ENCODE measurements around the gene TSPAN14. TPM values are rescaled to one million over a fixed set of nuclear protein-coding genes. Genes with fewer than 3 reads are reported as not detected.
"Not testable (repeated sequence)": the region's sequence is repeated elsewhere in the genome, so short reads cannot be mapped to it uniquely, and the experiment has no call there.

Gene TSPAN14
- total and polyA plus RNA-seq, 4 donors = 19.8 to 82.5 (median 55.6) TPM

DNA sequence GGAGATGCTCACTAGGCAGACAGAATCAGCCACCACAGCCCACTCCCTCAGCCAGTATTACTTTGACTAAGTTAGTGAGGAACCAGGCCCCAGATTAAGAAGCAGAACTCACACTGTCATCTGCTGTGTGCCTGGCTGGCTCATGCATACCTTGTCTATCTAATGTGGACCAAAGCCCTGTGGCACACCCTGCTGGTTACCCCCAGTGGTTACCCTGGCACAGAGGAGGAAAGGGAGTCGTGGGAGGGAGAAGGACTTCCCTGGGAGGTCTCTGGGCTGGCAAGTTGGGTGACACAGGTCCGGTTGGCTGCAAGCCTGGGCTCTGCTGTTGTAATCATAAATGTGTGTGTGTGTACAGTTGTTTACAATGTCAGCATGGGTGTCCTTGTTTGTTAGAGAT, 76.1 kb downstream of the TSPAN14 start:
- no peaks in the 10 kb centered on the region for H3K36me3 ChIP-seq (ENCODE audit: control insufficient read depth, insufficient read depth, low read length)
- H3K4me3 ChIP-seq (ENCODE audit: low read depth, low read length) = no peak overlapping the region
- H3K4me1 ChIP-seq (ENCODE audit: control insufficient read depth, insufficient read depth, low read length) = no peaks in the 10 kb centered on the region
- 60% methylated on average over 2 of the region's 2 CpGs for WGBS (ENCODE audit: insufficient coverage)
- H3K27ac ChIP-seq (ENCODE audit: low read depth, low read length) = no peak overlapping the region
- no peaks in the 10 kb centered on the region for H3K9me3 ChIP-seq (ENCODE audit: control insufficient read depth, insufficient read depth, low read length)
- DNase-seq (ENCODE audit: low read depth in 4 of 6, low spot score in 6 of 6) = no peak
- no peaks in the 10 kb centered on the region for H3K27me3 ChIP-seq (ENCODE audit: control insufficient read depth, insufficient read depth, low read length)

DNA sequence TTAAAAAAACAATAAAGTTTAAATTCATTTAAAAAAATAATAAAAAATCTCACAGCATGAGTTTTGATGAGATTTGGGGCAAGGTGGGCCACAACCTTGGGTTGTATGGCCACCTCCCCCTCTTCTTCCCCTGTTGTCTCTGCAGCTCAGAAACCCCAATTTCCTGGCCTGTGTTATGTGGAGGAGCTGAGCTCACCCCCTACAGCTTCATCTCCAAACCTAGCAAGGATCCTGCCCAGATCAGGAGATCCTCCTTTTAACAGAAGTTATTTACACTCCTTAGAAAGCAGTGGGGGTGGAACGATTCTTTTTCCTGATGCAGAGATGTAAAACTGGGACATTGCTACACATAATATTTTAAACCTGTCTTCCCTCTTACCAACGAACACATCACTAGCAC, 76.7 kb downstream of the TSPAN14 start:
- 80% methylated on average over 1 of the region's 2 CpGs for WGBS (ENCODE audit: insufficient coverage)
- DNase-seq (ENCODE audit: low read depth in 4 of 6, low spot score in 6 of 6) = no peak
- Histone ChIP-seq H3K4me3 (ENCODE audit: low read depth, low read length) (no peak overlapping the region), H3K27me3 (ENCODE audit: control insufficient read depth, insufficient read depth, low read length) (no peaks in the 10 kb centered on the region), H3K4me1 (ENCODE audit: control insufficient read depth, insufficient read depth, low read length) (peaks cover 4% of the 10 kb centered on the region), H3K9me3 (ENCODE audit: control insufficient read depth, insufficient read depth, low read length) (no peaks in the 10 kb centered on the region), H3K36me3 (ENCODE audit: control insufficient read depth, insufficient read depth, low read length) (no peaks in the 10 kb centered on the region), H3K27ac (ENCODE audit: low read depth, low read length) (no peak overlapping the region)

DNA sequence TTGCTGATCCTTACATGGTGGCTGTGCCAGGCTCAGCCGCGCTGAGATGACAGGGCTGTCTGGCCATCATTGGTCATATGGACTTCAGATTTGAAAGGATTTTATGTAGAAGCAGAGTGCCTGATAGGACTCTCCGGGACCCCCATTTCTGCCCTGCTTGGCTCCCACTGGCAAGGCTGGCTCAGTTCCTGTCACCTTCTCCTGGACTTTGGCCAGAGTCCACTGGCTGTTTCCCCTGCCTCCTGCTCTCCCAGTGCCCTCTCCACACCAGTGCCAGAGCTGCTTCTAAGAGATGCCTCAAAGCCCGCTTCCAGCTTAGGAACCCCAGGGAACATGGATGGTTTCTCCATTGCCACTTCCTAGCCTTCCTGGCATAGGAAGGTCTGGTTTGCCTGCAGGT, 78.5 kb downstream of the TSPAN14 start:
- H3K36me3 ChIP-seq (ENCODE audit: control insufficient read depth, insufficient read depth, low read length) = no peaks in the 10 kb centered on the region
- DNase-seq (ENCODE audit: low read depth in 4 of 6, low spot score in 6 of 6) = no peak
- H3K27me3 ChIP-seq (ENCODE audit: control insufficient read depth, insufficient read depth, low read length) = no peaks in the 10 kb centered on the region
- no peaks in the 10 kb centered on the region for H3K9me3 ChIP-seq (ENCODE audit: control insufficient read depth, insufficient read depth, low read length)
- no peak overlapping the region for H3K4me3 ChIP-seq (ENCODE audit: low read depth, low read length)
- H3K27ac ChIP-seq (ENCODE audit: low read depth, low read length) = no peak overlapping the region
- peaks cover 15% of the 10 kb centered on the region for H3K4me1 ChIP-seq (ENCODE audit: control insufficient read depth, insufficient read depth, low read length)
- 94% methylated on average over 4 of the region's 4 CpGs for WGBS (ENCODE audit: insufficient coverage)

DNA sequence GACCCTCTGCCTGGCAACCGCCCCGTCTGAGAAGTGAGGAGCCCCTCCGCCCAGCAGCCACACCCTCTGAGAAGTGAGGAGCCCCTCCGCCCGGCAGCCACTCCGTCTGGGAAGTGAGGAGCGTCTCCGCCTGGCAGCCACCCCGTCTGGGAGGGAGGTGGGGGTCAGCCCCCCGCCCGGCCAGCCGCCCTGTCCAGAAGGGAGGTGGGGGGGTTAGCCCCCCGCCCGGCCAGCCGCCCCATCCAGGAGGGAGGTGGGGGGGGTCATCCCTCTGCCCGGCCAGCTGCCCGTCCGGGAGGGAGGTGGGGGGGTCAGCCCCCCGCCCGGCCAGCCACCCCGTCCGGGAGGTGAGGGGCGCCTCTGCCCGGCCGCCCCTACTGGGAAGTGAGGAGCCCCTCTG, 79.9 kb downstream of the TSPAN14 start:
- not testable (repeated sequence) for H3K36me3 ChIP-seq (ENCODE audit: control insufficient read depth, insufficient read depth, low read length); H3K4me3 ChIP-seq (ENCODE audit: low read depth, low read length); DNase-seq (ENCODE audit: low read depth in 4 of 6, low spot score in 6 of 6); H3K9me3 ChIP-seq (ENCODE audit: control insufficient read depth, insufficient read depth, low read length); H3K27me3 ChIP-seq (ENCODE audit: control insufficient read depth, insufficient read depth, low read length); H3K27ac ChIP-seq (ENCODE audit: low read depth, low read length)
- peaks cover 27% of the 10 kb centered on the region for H3K4me1 ChIP-seq (ENCODE audit: control insufficient read depth, insufficient read depth, low read length)
- no CpG with 5 or more reads among the region's 25 CpGs for WGBS (ENCODE audit: insufficient coverage)

DNA sequence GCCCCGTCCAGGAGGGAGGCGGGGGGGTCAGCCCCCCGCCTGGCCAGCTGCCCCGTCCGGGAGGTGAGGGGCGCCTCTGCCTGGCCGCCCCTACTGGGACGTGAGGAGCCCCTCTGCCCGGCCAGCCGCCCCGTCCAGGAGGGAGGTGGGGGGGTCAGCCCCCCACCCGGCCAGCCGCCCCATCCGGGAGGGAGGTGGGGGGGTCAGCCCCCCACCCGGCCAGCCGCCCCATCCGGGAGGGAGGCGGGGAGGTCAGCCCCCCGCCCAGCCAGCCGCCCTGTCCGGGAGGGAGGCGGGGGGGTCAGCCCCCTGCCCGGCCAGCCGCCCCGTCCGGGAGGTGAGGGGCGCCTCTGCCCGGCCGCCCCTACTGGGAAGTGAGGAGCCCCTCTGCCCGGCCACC, 80.5 kb downstream of the TSPAN14 start:
- not testable (repeated sequence) for H3K27ac ChIP-seq (ENCODE audit: low read depth, low read length); DNase-seq (ENCODE audit: low read depth in 4 of 6, low spot score in 6 of 6); H3K36me3 ChIP-seq (ENCODE audit: control insufficient read depth, insufficient read depth, low read length); H3K4me3 ChIP-seq (ENCODE audit: low read depth, low read length); H3K27me3 ChIP-seq (ENCODE audit: control insufficient read depth, insufficient read depth, low read length); H3K9me3 ChIP-seq (ENCODE audit: control insufficient read depth, insufficient read depth, low read length)
- no CpG with 5 or more reads among the region's 30 CpGs for WGBS (ENCODE audit: insufficient coverage)
- peaks cover 33% of the 10 kb centered on the region for H3K4me1 ChIP-seq (ENCODE audit: control insufficient read depth, insufficient read depth, low read length)

DNA sequence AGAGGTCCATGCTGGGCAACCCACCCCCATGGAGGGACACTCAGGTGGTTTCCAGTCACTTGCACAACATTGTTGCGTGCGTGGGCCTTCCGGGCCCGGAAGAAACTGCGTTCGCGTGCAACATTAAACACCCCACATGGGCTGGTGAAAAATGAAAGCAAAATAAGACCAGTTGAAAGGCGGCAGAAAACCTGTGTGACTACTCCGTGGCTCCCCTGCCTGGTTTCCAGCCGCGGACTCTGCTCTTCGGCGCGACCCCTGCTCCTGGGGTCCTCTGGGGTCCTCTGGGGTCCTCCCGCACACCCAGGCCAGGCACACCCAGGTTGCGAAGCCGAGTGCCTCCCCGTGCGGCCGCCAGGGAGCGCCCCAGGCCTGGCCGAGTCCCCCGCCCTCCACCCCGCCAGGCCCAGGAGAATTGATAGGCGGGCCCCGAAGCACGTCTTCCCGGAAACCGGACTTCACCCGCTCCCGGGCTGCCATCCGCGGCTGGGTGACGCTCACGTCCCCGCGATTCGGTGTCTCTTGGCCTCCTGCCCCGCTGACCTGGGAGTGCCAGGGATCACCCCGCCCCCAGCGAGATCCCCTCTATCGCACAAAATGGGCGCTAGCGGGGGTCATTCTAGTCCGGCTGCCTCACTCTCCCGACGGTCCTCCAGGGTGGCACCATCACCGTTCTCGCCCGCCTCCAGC, 81.7 kb downstream of the TSPAN14 start:
- H3K9me3 ChIP-seq (ENCODE audit: control insufficient read depth, insufficient read depth, low read length) = no peaks in the 10 kb centered on the region
- peaks cover 39% of the 10 kb centered on the region for H3K4me1 ChIP-seq (ENCODE audit: control insufficient read depth, insufficient read depth, low read length)
- H3K27ac ChIP-seq (ENCODE audit: low read depth, low read length) = no peak overlapping the region
- 48% methylated on average over 48 of the region's 50 CpGs for WGBS (ENCODE audit: insufficient coverage)
- H3K27me3 ChIP-seq (ENCODE audit: control insufficient read depth, insufficient read depth, low read length) = no peaks in the 10 kb centered on the region
- no peaks in the 10 kb centered on the region for H3K36me3 ChIP-seq (ENCODE audit: control insufficient read depth, insufficient read depth, low read length)
- peak overlapping the region; percentile 12 for H3K4me3 ChIP-seq (ENCODE audit: low read depth, low read length)
- DNase-seq (ENCODE audit: low read depth in 4 of 6, low spot score in 6 of 6) = peak in 1 of 6 donors; percentile 47

DNA sequence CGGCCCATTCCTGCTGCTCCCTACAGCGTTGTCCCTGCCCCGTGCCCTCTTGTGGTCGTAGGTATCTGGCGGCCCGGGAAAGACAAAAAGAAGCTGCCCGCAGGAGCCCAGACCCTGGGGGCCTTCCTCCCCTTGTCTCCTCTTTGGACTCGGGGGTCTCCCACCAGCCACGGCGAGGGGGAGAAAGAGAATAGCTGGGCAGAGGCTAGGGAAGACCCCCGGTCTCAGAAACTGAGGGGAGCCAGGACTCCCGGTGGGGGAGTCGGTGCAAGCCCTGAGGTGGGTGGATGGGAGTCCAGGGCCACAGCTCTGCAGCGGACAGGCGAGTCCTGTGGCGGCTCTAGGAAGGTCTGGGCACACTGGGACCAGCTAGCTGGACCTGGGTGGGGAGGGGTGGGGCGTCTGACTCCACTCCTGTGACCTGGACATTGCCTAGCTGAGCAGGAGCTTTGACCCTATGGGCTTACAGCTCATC, 82.3 kb downstream of the TSPAN14 start:
- H3K4me1 ChIP-seq (ENCODE audit: control insufficient read depth, insufficient read depth, low read length) = peaks cover 39% of the 10 kb centered on the region
- no peaks in the 10 kb centered on the region for H3K36me3 ChIP-seq (ENCODE audit: control insufficient read depth, insufficient read depth, low read length)
- WGBS (ENCODE audit: insufficient coverage) = 92% methylated on average over 15 of the region's 17 CpGs
- H3K9me3 ChIP-seq (ENCODE audit: control insufficient read depth, insufficient read depth, low read length) = no peaks in the 10 kb centered on the region
- DNase-seq (ENCODE audit: low read depth in 4 of 6, low spot score in 6 of 6) = no peak
- H3K27ac ChIP-seq (ENCODE audit: low read depth, low read length) = no peak overlapping the region
- H3K27me3 ChIP-seq (ENCODE audit: control insufficient read depth, insufficient read depth, low read length) = no peaks in the 10 kb centered on the region
- no peak overlapping the region for H3K4me3 ChIP-seq (ENCODE audit: low read depth, low read length)

DNA sequence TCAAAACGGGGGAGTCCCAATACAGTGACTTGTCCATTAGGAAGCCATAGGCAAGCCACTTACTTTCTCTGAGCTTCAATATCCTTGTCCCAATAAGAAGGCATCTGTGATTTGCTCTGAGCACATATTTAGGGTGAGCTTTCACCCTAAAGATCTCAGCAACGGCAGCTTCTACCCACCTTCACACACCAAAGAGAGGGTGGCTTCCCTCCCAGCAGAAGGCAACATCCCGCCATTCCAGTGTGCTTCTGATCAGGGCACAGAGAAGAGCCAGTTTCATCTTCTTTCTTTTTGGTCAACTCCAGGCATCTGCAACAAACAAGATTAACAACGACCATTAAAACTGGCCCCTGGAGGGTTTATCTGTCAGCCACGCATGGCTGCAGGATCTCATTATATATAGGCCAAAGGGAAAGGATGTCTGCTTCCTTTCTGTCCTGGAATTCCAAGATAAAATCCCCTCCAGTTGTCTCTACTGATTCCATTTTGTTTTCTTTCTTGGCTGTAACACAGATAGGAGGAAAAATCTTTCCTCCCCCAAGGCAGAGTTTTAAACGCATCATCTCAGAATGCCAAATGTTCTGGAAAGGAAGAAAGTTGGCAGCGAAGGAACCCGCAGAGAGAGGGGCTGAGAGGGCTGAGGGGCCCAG, 83.1 kb downstream of the TSPAN14 start:
- WGBS (ENCODE audit: insufficient coverage) = 75% methylated on average over 6 of the region's 8 CpGs
- no peaks in the 10 kb centered on the region for H3K9me3 ChIP-seq (ENCODE audit: control insufficient read depth, insufficient read depth, low read length)
- H3K36me3 ChIP-seq (ENCODE audit: control insufficient read depth, insufficient read depth, low read length) = no peaks in the 10 kb centered on the region
- peak in 2 of 6 donors; percentile 44 to 88 for DNase-seq (ENCODE audit: low read depth in 4 of 6, low spot score in 6 of 6)
- no peak overlapping the region for H3K27ac ChIP-seq (ENCODE audit: low read depth, low read length)
- no peak overlapping the region for H3K4me3 ChIP-seq (ENCODE audit: low read depth, low read length)
- H3K4me1 ChIP-seq (ENCODE audit: control insufficient read depth, insufficient read depth, low read length) = peaks cover 39% of the 10 kb centered on the region
- no peaks in the 10 kb centered on the region for H3K27me3 ChIP-seq (ENCODE audit: control insufficient read depth, insufficient read depth, low read length)

DNA sequence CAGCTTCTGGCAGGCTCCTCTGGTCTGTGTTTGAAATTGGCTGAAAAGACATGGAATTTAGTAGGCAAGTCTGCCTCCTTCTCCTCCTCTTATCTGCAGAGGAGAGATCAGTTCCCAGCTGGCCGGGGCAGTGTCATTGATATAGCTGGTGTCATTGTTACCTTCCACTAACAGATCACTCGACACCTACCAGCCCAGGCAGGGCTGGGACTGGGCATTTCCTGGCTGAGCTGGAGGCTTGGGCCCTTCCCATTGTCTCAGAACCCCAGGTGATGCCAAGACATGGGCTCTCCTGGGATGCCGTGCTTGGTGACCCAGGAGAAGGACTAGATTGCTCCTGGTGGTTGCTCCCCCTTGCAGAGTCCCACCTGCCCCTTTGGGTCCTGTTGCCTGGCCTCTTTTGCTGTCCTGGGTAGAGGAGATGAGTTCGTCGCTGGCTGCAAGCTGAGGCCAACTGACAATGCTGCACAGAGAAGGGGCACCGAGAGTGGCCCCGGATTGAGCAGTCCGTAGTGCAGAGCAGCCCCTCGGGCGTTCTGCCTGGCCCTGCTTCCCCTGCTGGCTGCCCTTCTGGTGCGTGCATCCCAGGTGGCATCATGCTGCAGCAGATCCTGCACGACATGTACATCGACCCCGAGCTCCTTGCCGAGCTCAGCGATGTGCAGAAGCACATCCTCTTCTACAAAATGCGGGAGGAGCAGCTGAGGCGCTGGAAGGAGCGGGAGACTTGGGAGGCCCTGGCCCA, 83.8 kb downstream of the TSPAN14 start, which contains the start of gene SH2D4B:
SH2D4B (plus strand) TSS at position 167 of the 745 bp plus-strand sequence; CDS start at position 597, 430 bp downstream.
- Histone ChIP-seq H3K4me1 (ENCODE audit: control insufficient read depth, insufficient read depth, low read length) (peaks cover 39% of the 10 kb centered on the region), H3K27ac (ENCODE audit: low read depth, low read length) (no peak within 1 kb of the TSS), H3K36me3 (ENCODE audit: control insufficient read depth, insufficient read depth, low read length) (no peaks in the 10 kb centered on the region), H3K27me3 (ENCODE audit: control insufficient read depth, insufficient read depth, low read length) (no peaks in the 10 kb centered on the region), H3K9me3 (ENCODE audit: control insufficient read depth, insufficient read depth, low read length) (no peaks in the 10 kb centered on the region), H3K4me3 (ENCODE audit: low read depth, low read length) (no peak within 1 kb of the TSS)
- no peak for DNase-seq (ENCODE audit: low read depth in 4 of 6, low spot score in 6 of 6)
- WGBS (ENCODE audit: insufficient coverage) = 88% methylated on average over 19 of the region's 19 CpGs
